ENCODE data around the gene TRAM2.

Gene TRAM2

DNA sequence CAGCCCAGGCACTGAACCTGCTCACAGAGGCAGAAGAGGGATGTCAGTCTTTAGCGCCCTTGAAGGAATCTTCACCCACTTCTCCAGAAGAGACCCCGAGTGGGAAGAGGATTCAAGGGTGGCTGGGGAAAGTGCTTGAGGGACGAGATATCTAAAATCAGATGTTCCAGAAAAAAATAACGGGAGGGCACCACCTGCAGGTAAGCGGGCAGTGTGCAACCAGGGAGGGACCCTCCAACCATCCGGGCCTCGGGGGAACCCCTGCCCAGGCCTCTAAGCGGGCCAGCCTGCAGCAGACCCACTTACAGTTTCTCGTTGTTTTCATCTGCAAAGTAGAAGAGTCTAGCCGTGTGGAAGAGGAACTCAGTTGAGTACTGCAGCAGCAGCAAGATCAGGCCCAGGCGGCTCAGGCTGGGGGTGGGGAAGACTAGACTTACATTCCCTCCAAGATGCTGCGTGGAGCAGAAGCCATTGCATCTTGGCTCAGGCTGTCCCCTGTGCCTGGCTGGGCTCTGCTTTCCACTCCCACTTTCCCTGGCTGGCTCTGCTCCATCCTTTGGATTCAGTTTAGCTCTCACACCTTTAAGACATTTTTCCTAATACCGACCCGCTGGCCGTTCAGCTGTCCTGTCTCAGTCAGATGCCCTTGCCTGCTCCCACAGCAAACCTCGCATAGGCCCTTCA is 71.0 kb downstream of the TRAM2 start:
- no peak for DNase-seq

DNA sequence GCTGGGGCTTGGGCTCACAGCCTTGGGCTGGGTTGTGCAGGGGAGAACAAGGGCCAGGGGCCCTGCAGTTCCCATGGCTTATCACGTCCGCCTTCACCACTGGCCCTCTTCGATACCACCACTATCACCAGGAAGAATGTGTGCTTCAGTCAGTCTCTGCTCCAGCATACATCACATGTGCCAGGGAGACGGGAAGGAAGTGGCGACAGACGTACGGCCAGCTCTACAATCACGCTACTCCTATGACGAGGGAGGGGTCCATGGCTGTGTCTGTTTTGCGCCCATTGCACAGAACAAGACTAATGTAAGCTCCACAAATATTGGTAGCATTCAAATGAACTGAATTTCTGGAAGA is 72.1 kb downstream of the TRAM2 start:
- DNase-seq = no peak

GRCh38 chr6:52503851-52504781 is 72.7 kb downstream of the TRAM2 start:
- no peak for DNase-seq

GRCh38 chr6:52503323-52503747 is 73.5 kb downstream of the TRAM2 start:
- DNase-seq = no peak

DNA sequence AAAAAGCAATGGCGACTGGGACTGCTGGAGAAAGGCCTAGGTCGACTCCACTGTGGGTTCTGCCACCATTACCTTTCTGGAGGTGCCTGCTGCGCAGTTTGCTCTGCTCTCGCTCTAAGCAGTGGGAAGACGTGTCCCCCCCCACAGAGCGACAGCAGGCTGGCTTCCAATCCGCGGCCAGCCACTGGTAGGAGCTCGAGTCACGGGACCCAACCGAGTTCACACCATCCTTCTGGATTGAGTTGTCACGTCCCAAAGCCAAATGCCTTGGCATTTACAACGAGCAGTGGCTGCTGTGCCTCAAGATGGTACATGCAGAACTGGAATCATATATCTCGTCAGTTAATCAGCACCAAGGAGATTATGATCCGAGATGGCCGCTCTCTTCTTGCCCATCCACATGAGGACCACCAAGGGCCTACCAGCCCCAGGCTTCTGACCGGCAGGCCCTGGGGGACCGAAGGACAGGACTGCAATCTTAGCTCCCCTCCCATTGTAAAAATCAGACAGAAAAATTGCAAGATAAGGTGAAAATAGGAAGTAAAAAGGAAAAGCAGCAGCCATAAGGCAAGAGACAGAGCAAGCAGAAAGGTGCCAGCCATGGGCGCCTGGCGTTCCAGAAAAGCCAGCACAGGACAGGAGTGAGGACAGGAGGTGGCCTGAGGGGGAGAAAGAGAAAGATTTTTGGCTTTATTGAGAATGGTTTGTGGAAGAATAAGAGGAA is 74.4 kb downstream of the TRAM2 start:
- DNase-seq = no peak

GRCh38 chr6:52500238-52501129 is 76.4 kb downstream of the TRAM2 start:
- no peak for DNase-seq

- DNase-seq = no peak
Observed at GRCh38 chr6:52499681-52500236, 77.1 kb downstream of the TRAM2 start.

GRCh38 chr6:52499026-52499425 is 77.8 kb downstream of the TRAM2 start:
- DNase-seq = no peak

GRCh38 chr6:52498538-52499017 is 78.3 kb downstream of the TRAM2 start:
- no peak for DNase-seq

DNA sequence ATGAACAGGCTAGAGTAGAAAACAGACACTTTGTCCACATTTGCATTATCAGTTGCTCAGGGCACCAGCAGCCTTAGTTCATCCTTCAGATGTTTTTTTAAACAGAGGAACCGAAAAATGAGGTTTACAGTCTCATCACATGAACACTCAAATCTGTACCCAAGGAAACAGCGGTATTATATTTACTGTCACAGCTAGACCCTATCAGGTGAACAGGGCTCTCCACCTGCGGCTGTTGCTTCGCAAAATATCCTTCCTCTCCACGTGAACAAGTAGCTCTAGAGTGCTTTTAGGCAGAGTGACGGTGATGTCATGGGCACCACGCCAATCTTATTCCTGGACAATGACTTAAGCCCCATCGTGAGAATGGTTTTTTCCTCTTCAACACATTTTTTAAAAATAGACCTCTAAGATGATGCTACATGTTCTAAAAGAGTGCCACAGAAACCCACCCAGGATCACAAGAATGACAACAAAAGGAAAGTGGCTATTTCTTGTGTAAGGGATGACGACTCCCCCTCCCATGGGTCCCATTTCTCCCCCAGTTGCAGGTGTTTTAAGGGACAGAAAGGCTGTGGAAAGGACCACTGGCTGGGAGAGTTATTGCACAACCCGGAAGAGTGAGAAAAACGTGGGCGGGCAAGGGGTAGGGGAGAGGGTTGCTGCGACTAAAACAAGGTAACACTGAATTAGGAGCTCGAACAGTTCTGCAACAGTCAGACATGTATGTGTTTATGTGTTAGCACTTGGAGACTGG is 79.0 kb downstream of the TRAM2 start:
- no peak for DNase-seq

GRCh38 chr6:52496631-52497030 is 80.2 kb downstream of the TRAM2 start:
- no peak for DNase-seq

DNA sequence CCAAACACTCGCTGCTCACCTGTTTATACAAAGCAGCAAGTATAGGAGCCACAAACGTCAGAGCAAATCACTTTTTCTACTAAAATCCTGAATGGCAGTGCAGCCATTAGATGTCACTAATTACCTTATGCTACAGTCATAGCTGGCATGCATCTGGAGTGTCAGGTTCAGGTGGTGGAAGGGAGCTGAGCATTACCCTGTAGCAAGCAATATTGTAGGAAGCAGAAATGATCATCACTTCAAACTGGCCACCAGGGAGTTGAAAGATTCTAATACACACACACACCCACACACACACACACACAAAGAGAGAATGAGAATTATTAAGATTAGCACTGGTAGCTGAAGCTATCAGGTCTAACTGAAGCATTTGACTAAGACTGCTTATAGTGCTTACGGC is 80.9 kb downstream of the TRAM2 start:
- no peak for DNase-seq

DNA sequence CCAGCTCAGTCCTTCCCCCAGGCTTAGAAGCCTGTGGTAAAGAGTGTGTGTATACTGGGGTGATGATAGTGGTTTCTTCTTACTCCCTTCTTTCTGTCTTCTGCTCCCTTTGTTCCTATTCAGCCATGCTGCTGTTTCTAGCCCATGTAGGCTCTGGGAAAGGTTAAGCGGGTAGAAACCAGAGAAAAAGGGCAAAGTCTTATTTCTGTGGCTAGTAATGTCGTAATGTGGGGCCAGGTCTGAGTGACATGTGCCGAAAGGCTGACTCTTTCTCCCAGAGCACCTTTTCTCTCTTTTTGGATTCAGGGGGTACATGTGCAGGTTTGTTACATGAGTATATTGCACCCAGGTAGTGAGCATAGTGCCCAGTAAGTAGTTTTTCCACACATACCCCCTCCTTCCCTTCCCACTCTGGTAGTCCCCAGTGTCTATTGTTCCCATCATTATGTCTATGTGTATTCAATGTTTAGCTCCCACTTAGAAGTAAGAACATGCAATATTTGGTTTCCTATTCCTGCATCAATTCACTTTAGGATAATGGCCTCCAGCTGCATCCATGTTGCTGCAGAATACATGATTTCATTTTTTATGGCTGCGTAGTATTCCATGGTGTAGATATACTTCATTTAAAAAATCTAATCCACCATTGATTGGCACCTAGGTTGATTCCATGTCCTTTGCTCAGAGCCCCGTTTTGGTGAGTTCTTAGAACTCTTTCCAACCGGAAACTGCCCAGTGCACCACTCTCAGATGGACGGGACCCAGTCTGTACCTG is 82.4 kb downstream of the TRAM2 start:
- no peak for DNase-seq

GRCh38 chr6:52493669-52494068 is 83.2 kb downstream of the TRAM2 start:
- DNase-seq = no peak

- no peak for DNase-seq
Observed at GRCh38 chr6:52491203-52492069, 85.4 kb downstream of the TRAM2 start.

DNA sequence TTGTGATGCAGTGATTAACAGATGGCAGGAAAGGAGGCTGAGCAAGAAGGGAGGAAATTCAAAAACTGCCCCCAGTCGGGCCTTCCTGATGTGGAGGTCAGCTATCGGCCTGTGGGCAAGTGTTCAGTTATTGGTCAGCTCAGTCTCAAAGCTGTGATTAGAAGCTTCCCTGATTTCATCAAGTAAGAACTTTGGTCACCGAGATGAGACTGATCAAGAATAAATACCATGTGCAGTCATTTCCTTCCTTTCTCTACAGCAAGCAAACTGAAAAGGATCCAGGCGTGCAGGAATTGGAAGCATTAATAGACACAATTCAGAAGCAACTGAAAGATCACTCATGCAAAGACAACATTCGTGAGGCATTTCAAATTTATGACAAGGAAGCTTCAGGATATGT is 87.0 kb downstream of the TRAM2 start:
- no peak for DNase-seq

- DNase-seq = no peak
Observed at GRCh38 chr6:52483671-52484003, 93.2 kb downstream of the TRAM2 start.

GRCh38 chr6:52482903-52483670 is 93.8 kb downstream of the TRAM2 start:
- DNase-seq = no peak

GRCh38 chr6:52475307-52475706 is 101.6 kb downstream of the TRAM2 start:
- DNase-seq = no peak
